Stimulated activated CD4-positive, alpha-beta T cell treated with anti-CD3 and anti-CD28 coated beads, Interleukin-2, amount 100 ng/mL, for 4 hours (primary cell): ENCODE data around the gene NEAT1.
"Not testable (repeated sequence)": the region's sequence is repeated elsewhere in the genome, so short reads cannot be mapped to it uniquely, and the experiment has no call there.

Experiments used
- DNase-seq: peaks from one replicate; pipeline ENCODE4 v3.0.0-alpha.2; 2020; ENCODE audit warnings: low read depth

Gene NEAT1

GRCh38 chr11:65410936-65411680 lies 11.5 kb upstream of the NEAT1 start:
- DNase-seq = no peak

GRCh38 chr11:65411681-65412070 lies 10.9 kb upstream of the NEAT1 start:
- DNase-seq = no peak

GRCh38 chr11:65412271-65413076 lies 10.1 kb upstream of the NEAT1 start:
- DNase-seq = no peak

GRCh38 chr11:65413077-65413664 lies 9.4 kb upstream of the NEAT1 start:
- not testable (repeated sequence) for DNase-seq

- no peak for DNase-seq
Observed at GRCh38 chr11:65414776-65415498, 7.7 kb upstream of the NEAT1 start.

- DNase-seq = no peak
Observed at GRCh38 chr11:65415499-65416340, 6.9 kb upstream of the NEAT1 start.

GRCh38 chr11:65416341-65416824 lies 6.2 kb upstream of the NEAT1 start:
- DNase-seq = peak; percentile 87

- no peak for DNase-seq
Observed at GRCh38 chr11:65416841-65417701, 5.5 kb upstream of the NEAT1 start.

GRCh38 chr11:65417702-65418430 lies 4.7 kb upstream of the NEAT1 start:
- DNase-seq = no peak

GRCh38 chr11:65418431-65418680 lies 4.2 kb upstream of the NEAT1 start:
- no peak for DNase-seq

- peak; percentile 53 for DNase-seq
Observed at GRCh38 chr11:65418681-65419459, 3.7 kb upstream of the NEAT1 start.

- no peak for DNase-seq
Observed at GRCh38 chr11:65419460-65419771, 3.2 kb upstream of the NEAT1 start.

- DNase-seq = no peak
Observed at GRCh38 chr11:65419772-65420481, 2.7 kb upstream of the NEAT1 start.

- no peak for DNase-seq
Observed at GRCh38 chr11:65420506-65420905, 2.1 kb upstream of the NEAT1 start.

- DNase-seq = peak; percentile 86
Observed at GRCh38 chr11:65420979-65421793, 1.4 kb upstream of the NEAT1 start.

- peak; percentile 88 for DNase-seq
Observed at GRCh38 chr11:65421794-65422632, 585 bp upstream of the NEAT1 start.
